Fibroblast of lung (primary cell): Measurements from ENCODE around the gene NAA38. TPM values are rescaled to one million over a fixed set of nuclear protein-coding genes. Genes with fewer than 3 reads are reported as not detected.
A peak's percentile ranks its signal among the peaks of the same experiment; 100 is the strongest.

Source experiments
- DNase-seq, 2 donors: peaks; one replicate each; pipeline versions ENCODE4 v3.0.0 to v3.0.0-alpha.2; 2010; ENCODE audit warnings: low read depth in 2 of 2
- H2AFZ ChIP-seq: 2 replicates; pipeline ENCODE4 v1.5.1; 2012; ENCODE audit warnings: low read length, control low read depth, inconsistent platforms
- H3K27ac ChIP-seq: 2 replicates; pipeline ENCODE4 v1.5.1; 2011; ENCODE audit warnings: low read length, control low read depth; ENCODE audit not compliant: insufficient read depth
- H3K27me3 ChIP-seq: 2 replicates; pipeline ENCODE4 v1.5.1; 2011; ENCODE audit warnings: mild to moderate bottlenecking, low read length; ENCODE audit not compliant: control insufficient read depth, insufficient read depth
- H3K36me3 ChIP-seq: 2 replicates; pipeline ENCODE4 v1.5.1; 2011; ENCODE audit warnings: low read length; ENCODE audit not compliant: control insufficient read depth, insufficient read depth
- H3K4me1 ChIP-seq: 2 replicates; pipeline ENCODE4 v1.5.1; 2011; ENCODE audit warnings: low read length; ENCODE audit not compliant: control insufficient read depth, insufficient read depth; ENCODE audit errors: extremely low read depth
- H3K4me2 ChIP-seq: 2 replicates; pipeline ENCODE4 v1.5.1; 2011; ENCODE audit warnings: low read length, control low read depth; ENCODE audit not compliant: insufficient read depth; ENCODE audit errors: extremely low read depth
- H3K4me3 ChIP-seq, 4 experiments: fragments of 200-600 bp in 1 of 4; sonication (generic) in 1 of 4; replicated peaks in 1 of 4; 2 replicates each; pipeline ENCODE4 v1.5.1; 2011 to 2016; ENCODE audit warnings: low read length in 4 of 4, low read depth in 3 of 4, mild to moderate bottlenecking in 3 of 4, control low read depth in 2 of 4, inconsistent platforms in 1 of 4, mixed read lengths in 1 of 4; ENCODE audit not compliant: insufficient read depth in 1 of 4; ENCODE audit errors: control extremely low read depth in 1 of 4
- H3K79me2 ChIP-seq: 2 replicates; pipeline ENCODE4 v1.5.1; 2012; ENCODE audit warnings: mild to moderate bottlenecking, low read length, inconsistent platforms; ENCODE audit not compliant: control insufficient read depth, insufficient read depth
- H3K9ac ChIP-seq: 2 replicates; pipeline ENCODE4 v1.5.1; 2011; ENCODE audit warnings: mild to moderate bottlenecking, low read length, control low read depth; ENCODE audit not compliant: insufficient read depth
- H3K9me3 ChIP-seq: 2 replicates; pipeline ENCODE4 v1.5.1; 2012; ENCODE audit warnings: low read depth, low read length; ENCODE audit not compliant: control insufficient read depth, insufficient read depth
- H4K20me1 ChIP-seq: 2 replicates; pipeline ENCODE4 v1.5.1; 2011; ENCODE audit warnings: low read length; ENCODE audit not compliant: control insufficient read depth, insufficient read depth; ENCODE audit errors: extremely low read depth
- EZH2 ChIP-seq: IDR thresholded peaks from 2 replicates; pipeline ENCODE4 v1.5.1; 2012; ENCODE audit warnings: low read length, control low read depth, mild to moderate bottlenecking; ENCODE audit errors: missing control alignments
- polyA plus RNA-seq, 2 donors: library from polyadenylated mRNA; depleted of rRNA in 1 of 2; stranded (reverse) in 1 of 2; unstranded in 1 of 2; fragments of >200 nt; gene quantifications; 2 replicates each; pipeline ENCODE4 v1.2.1, GENCODE V29; 2011 to 2012; ENCODE audit warnings: missing spikeins in 1 of 2
- total RNA-seq: library from RNA; depleted of rRNA; stranded (reverse); fragments of >200 nt; gene quantifications from 2 replicates; pipeline ENCODE4 v1.2.1, GENCODE V29; 2014
- TF ChIP-seq, protein P1 (sequence below), 2 donors: IDR thresholded peaks in 1 of 2; conservative IDR thresholded peaks in 1 of 2; 1 replicate in 1 of 2; 2 replicates in 1 of 2; pipeline ENCODE4 v1.5.1; 2011 to 2012; ENCODE audit warnings: low read length in 2 of 2, control low read depth in 1 of 2, inconsistent platforms in 1 of 2, low read depth in 1 of 2, mild to moderate bottlenecking in 1 of 2

The NAA38 gene
- total and polyA plus RNA-seq, 2 donors (not counting 1 experiment from before 2014, with no cell fraction given) = 31.0 to 78.9 TPM

DNA sequence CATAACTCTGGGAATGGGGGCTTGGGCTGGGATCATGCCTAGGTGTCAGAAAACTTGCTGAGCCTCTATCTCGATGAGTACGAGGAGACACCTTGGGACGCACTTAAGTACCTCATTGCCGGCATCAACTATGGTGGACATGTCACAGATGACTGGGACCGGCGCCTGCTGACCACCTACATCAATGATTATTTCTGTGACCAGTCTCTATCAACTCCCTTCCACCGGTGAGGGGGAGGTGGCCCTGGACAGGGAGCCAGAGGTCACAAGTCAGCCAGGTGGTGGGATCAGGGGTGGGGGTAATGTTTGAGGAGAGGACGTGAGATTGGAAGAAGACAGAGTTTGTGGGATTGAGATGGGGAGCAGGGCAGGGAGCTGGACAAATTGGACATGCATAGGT, 26.7 kb downstream of the NAA38 start:
- Histone ChIP-seq H3K27ac (no peak overlapping the region), H3K4me3 (no peak overlapping the region), H3K9ac (no peak overlapping the region), H3K4me1 (no peaks in the 10 kb centered on the region), H4K20me1 (no peaks in the 10 kb centered on the region), H3K4me2 (no peak overlapping the region), H2AFZ (no peak overlapping the region), H3K79me2 (no peaks in the 10 kb centered on the region), H3K9me3 (no peaks in the 10 kb centered on the region), H3K27me3 (peaks cover 3% of the 10 kb centered on the region), H3K36me3 (no peaks in the 10 kb centered on the region)
- DNase-seq = no peak
- TF ChIP-seq, protein P1, sequence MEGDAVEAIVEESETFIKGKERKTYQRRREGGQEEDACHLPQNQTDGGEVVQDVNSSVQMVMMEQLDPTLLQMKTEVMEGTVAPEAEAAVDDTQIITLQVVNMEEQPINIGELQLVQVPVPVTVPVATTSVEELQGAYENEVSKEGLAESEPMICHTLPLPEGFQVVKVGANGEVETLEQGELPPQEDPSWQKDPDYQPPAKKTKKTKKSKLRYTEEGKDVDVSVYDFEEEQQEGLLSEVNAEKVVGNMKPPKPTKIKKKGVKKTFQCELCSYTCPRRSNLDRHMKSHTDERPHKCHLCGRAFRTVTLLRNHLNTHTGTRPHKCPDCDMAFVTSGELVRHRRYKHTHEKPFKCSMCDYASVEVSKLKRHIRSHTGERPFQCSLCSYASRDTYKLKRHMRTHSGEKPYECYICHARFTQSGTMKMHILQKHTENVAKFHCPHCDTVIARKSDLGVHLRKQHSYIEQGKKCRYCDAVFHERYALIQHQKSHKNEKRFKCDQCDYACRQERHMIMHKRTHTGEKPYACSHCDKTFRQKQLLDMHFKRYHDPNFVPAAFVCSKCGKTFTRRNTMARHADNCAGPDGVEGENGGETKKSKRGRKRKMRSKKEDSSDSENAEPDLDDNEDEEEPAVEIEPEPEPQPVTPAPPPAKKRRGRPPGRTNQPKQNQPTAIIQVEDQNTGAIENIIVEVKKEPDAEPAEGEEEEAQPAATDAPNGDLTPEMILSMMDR (conservative IDR thresholded peaks at IDR 0.05 in 1 of 2, IDR thresholded peaks at IDR 0.05 in 1 of 2; ENCODE audit: low read depth in 1 of 2, low read length in 2 of 2) = no peak
- TF ChIP-seq EZH2 = no peak

DNA sequence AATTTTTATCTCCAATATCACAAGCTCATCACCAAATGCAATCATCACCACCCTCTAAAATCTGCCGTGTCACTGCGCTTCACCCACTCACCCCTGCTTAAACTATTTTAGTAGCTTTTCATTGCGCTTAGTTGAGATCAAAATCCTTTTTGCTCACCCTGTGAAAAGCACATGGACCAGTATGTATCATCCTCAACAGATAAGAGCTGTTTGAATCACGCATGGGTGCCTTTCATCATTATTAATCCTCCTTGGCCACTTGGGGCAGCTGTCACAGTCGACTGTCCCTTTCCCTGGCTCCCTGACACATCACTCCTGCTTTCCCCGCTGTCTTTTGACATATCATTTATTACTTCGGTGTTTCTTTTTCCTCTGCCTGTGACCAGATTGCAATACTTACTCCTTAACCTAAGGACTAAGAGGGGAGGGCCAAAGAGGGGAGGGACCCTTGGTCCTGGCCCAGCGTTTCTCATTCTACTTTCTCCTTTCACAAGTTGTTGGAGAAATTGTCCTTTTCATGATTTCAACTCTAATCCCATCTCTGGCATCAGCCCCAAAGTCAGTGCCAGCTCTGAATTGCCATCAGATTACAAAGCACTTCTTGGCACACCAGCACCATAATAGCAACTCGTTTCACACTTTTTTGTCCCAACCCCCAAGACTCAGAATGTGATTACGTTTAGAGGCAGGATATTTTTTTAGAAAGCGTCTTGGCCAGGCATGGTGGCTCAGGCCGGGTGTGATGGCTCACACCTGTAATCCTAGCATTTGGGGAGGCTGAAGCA, 32.0 kb downstream of the NAA38 start:
- Histone ChIP-seq H4K20me1 (no peaks in the 10 kb centered on the region), H3K36me3 (no peaks in the 10 kb centered on the region), H3K4me1 (no peaks in the 10 kb centered on the region), H3K4me3 (no peak overlapping the region), H3K27me3 (peaks cover 2% of the 10 kb centered on the region), H3K79me2 (no peaks in the 10 kb centered on the region), H3K9me3 (no peaks in the 10 kb centered on the region), H3K9ac (no peak overlapping the region), H3K4me2 (no peak overlapping the region), H3K27ac (no peak overlapping the region), H2AFZ (no peak overlapping the region)
- no peak for TF ChIP-seq EZH2
- DNase-seq = peak in 1 of 2 donors; percentile 5

- no peaks in the 10 kb centered on the region for H3K4me1 ChIP-seq
- H3K36me3 ChIP-seq = no peaks in the 10 kb centered on the region
- DNase-seq = no peak
- H3K27me3 ChIP-seq = peaks cover 1% of the 10 kb centered on the region
- no peaks in the 10 kb centered on the region for H4K20me1 ChIP-seq
- H3K4me2 ChIP-seq = no peak overlapping the region
- no peak overlapping the region for H3K9ac ChIP-seq
- no peaks in the 10 kb centered on the region for H3K79me2 ChIP-seq
- H3K9me3 ChIP-seq = no peaks in the 10 kb centered on the region
- H3K4me3 ChIP-seq = no peak overlapping the region
- H3K27ac ChIP-seq = no peak overlapping the region
- no peak for TF ChIP-seq EZH2
- TF ChIP-seq, protein P1 (conservative IDR thresholded peaks at IDR 0.05 in 1 of 2, IDR thresholded peaks at IDR 0.05 in 1 of 2; ENCODE audit: low read depth in 1 of 2, low read length in 2 of 2) = no peak
- H2AFZ ChIP-seq = no peak overlapping the region
Measured at GRCh38 chr17:7824021-7824924, 33.1 kb downstream of the NAA38 start.
